HCT116 (cell line): ENCODE measurements around the gene CASTOR2. TPM values are rescaled to one million over a fixed set of nuclear protein-coding genes. Genes with fewer than 3 reads are reported as not detected.

Experiments
- ATAC-seq: fragments of 200-7000 bp; cut with Tn5 transposase; 2 replicates; pipeline ENCODE4 v1.9.1; 2020; ENCODE audit warnings: mild to moderate bottlenecking, moderate library complexity
- BruUV-seq: library from RNA; stranded (reverse); fragments of 400-500 nt; replicated peaks from 2 replicates; lab custom pipeline; 2021; lab: Mats Ljungman, UMichigan
- CTCF ChIA-PET: fragments of 300-600 bp; sonication (Branson Sonifier 250); formaldehyde crosslinking; loops from one replicate; lab custom pipeline; 2021; ENCODE audit warnings: antibody characterized with exemption; lab: Charles Lee
- POLR2A ChIA-PET: fragments of 300-600, 350-600 bp; sonication (Branson Sonifier 250); formaldehyde crosslinking; loops from one replicate; lab custom pipeline; 2021; ENCODE audit warnings: antibody characterized with exemption; lab: Charles Lee
- RAD21 ChIA-PET, 2 experiments: fragments of 300-600 bp; sonication (Branson Sonifier 250); formaldehyde crosslinking; loops; one replicate each; lab custom pipeline; 2023; ENCODE audit warnings: low total read pairs in 2 of 2; ENCODE audit not compliant: uncharacterized antibody in 2 of 2, unreplicated experiment in 2 of 2, low non-redundant PET in 1 of 2; lab: Charles Lee
- DNase-seq: peaks from one replicate; pipeline ENCODE4 v3.0.0-alpha.2; 2010; ENCODE audit warnings: low read depth, low spot score
- H2AFZ ChIP-seq: fragments of 200-600 bp; shearing (Covaris generic), sonication (generic); 2 replicates; pipeline ENCODE4 v1.6.1; 2017; ENCODE audit warnings: low read depth, mixed run types, mixed read lengths, antibody characterized with exemption, low read length; ENCODE audit not compliant: poor library complexity, severe bottlenecking
- H3K27ac ChIP-seq: 2 replicates; pipeline ENCODE4 v1.5.1; 2012; ENCODE audit warnings: low read depth, low read length
- H3K27me3 ChIP-seq: fragments of 200-600 bp; sonication (generic); 2 replicates; pipeline ENCODE4 v1.6.1; 2016; ENCODE audit warnings: mixed run types, low read length, mixed read lengths; ENCODE audit not compliant: insufficient read depth
- H3K36me3 ChIP-seq, 2 experiments: fragments of 200-500 bp in 1 of 2; fragments of 200-600 bp in 1 of 2; sonication (Bioruptor generic) in 1 of 2; sonication (generic) in 1 of 2; 2 replicates each; pipeline versions ENCODE4 v1.5.1 to v1.6.1; 2014 to 2016; ENCODE audit warnings: low read length in 2 of 2, inconsistent platforms in 1 of 2, mixed read lengths in 1 of 2, mixed run types in 1 of 2; ENCODE audit not compliant: insufficient read depth in 2 of 2, control insufficient read depth in 1 of 2
- H3K4me1 ChIP-seq, 2 experiments: fragments of 200-600 bp in 1 of 2; sonication (generic) in 1 of 2; 2 replicates each; pipeline versions ENCODE4 v1.5.1 to v1.6.1; 2012 to 2017; ENCODE audit warnings: low read length in 2 of 2, inconsistent platforms in 1 of 2, mild to moderate bottlenecking in 1 of 2, mixed read lengths in 1 of 2, mixed run types in 1 of 2, moderate library complexity in 1 of 2; ENCODE audit not compliant: insufficient read depth in 2 of 2, control insufficient read depth in 1 of 2
- H3K4me2 ChIP-seq: fragments of 200-600 bp; sonication (generic); 2 replicates; pipeline ENCODE4 v1.6.1; 2017; ENCODE audit warnings: mixed run types, low read length, mixed read lengths
- H3K4me3 ChIP-seq, 2 experiments: fragments of 200-600 bp in 1 of 2; sonication (generic) in 1 of 2; replicated peaks in 1 of 2; 2 replicates each; pipeline ENCODE4 v1.5.1; 2011 to 2016; ENCODE audit warnings: low read length in 2 of 2, control low read depth in 1 of 2, low read depth in 1 of 2, mild to moderate bottlenecking in 1 of 2, mixed read lengths in 1 of 2, mixed run types in 1 of 2
- H3K79me2 ChIP-seq: fragments of 200-600 bp; sonication (generic); 2 replicates; pipeline ENCODE4 v1.6.1; 2017; ENCODE audit warnings: mild to moderate bottlenecking, mixed run types, low read length, moderate library complexity, mixed read lengths; ENCODE audit not compliant: insufficient read depth
- H3K9ac ChIP-seq: fragments of 200-600 bp; sonication (generic); 2 replicates; pipeline ENCODE4 v1.6.1; 2016; ENCODE audit warnings: low read length, mixed read lengths
- H3K9me2 ChIP-seq: fragments of 200-600 bp; sonication (generic), shearing (Covaris generic); 2 replicates; pipeline ENCODE4 v1.6.1; 2017; ENCODE audit warnings: mixed run types, mild to moderate bottlenecking, moderate library complexity; ENCODE audit not compliant: insufficient read depth
- H3K9me3 ChIP-seq, 2 experiments: fragments of 200-500 bp in 1 of 2; fragments of 200-600 bp in 1 of 2; sonication (Bioruptor generic) in 1 of 2; sonication (generic) in 1 of 2; 2 replicates each; pipeline ENCODE4 v1.6.1; 2014 to 2017; ENCODE audit warnings: low read length in 2 of 2, mixed read lengths in 2 of 2, inconsistent platforms in 1 of 2, low read depth in 1 of 2, mild to moderate bottlenecking in 1 of 2, mixed run types in 1 of 2, moderate library complexity in 1 of 2; ENCODE audit not compliant: control insufficient read depth in 1 of 2, insufficient read depth in 1 of 2
- H4K20me1 ChIP-seq: fragments of 200-600 bp; sonication (generic), shearing (Covaris generic); 2 replicates; pipeline ENCODE4 v1.6.1; 2017; ENCODE audit warnings: mixed run types, mild to moderate bottlenecking, moderate library complexity; ENCODE audit not compliant: insufficient read depth
- CBX3 ChIP-seq: IDR thresholded peaks from 2 replicates; pipeline ENCODE4 v1.6.1; 2012; ENCODE audit warnings: low read depth
- CEBPB ChIP-seq: IDR thresholded peaks from 2 replicates; pipeline ENCODE4 v1.6.1; 2012; ENCODE audit warnings: low read depth
- EGR1 ChIP-seq: IDR thresholded peaks from 2 replicates; pipeline ENCODE4 v1.6.1; 2012; ENCODE audit warnings: low read depth
- ELF1 ChIP-seq: IDR thresholded peaks from 2 replicates; pipeline ENCODE4 v1.6.1; 2012; ENCODE audit warnings: low read depth, borderline replicate concordance
- EZH2 ChIP-seq: fragments of 200-600 bp; sonication (generic); IDR thresholded peaks from 2 replicates; pipeline ENCODE4 v1.6.1; 2017; ENCODE audit warnings: antibody characterized with exemption, mixed run types
- EZH2phosphoT487 ChIP-seq: fragments of 200-600 bp; IDR thresholded peaks from 2 replicates; pipeline ENCODE4 v1.6.1; 2018; ENCODE audit warnings: antibody characterized with exemption, borderline replicate concordance
- FOSL1 ChIP-seq: IDR thresholded peaks from 2 replicates; pipeline ENCODE4 v1.6.1; 2012; ENCODE audit warnings: low read depth
- JUND ChIP-seq: IDR thresholded peaks from 2 replicates; pipeline ENCODE4 v1.6.1; 2012
- POLR2A ChIP-seq: IDR thresholded peaks from 2 replicates; pipeline ENCODE4 v1.7.0; 2011; ENCODE audit warnings: borderline replicate concordance; ENCODE audit not compliant: insufficient read depth, insufficient read length; ENCODE audit errors: extremely low read depth
- POLR2AphosphoS5 ChIP-seq: IDR thresholded peaks from 2 replicates; pipeline ENCODE4 v1.6.1; 2011; ENCODE audit warnings: mild to moderate bottlenecking, low read depth, low read length, moderate library complexity
- RAD21 ChIP-seq: IDR thresholded peaks from 2 replicates; pipeline ENCODE4 v1.6.1; 2012; ENCODE audit warnings: low read depth, mild to moderate bottlenecking
- SIN3A ChIP-seq: IDR thresholded peaks from 2 replicates; pipeline ENCODE4 v1.6.1; 2012; ENCODE audit warnings: low read depth
- SP1 ChIP-seq: IDR thresholded peaks from 2 replicates; pipeline ENCODE4 v1.6.1; 2012; ENCODE audit warnings: low read depth
- SRF ChIP-seq: IDR thresholded peaks from 2 replicates; pipeline ENCODE4 v1.6.1; 2012; ENCODE audit warnings: low read depth
- TCF7L2 ChIP-seq: IDR thresholded peaks from 2 replicates; pipeline ENCODE4 v1.7.0; 2011; ENCODE audit warnings: borderline replicate concordance, inconsistent platforms; ENCODE audit not compliant: insufficient read depth, insufficient read length; ENCODE audit errors: extremely low read depth
- YY1 ChIP-seq: IDR thresholded peaks from 2 replicates; pipeline ENCODE4 v1.6.1; 2011; ENCODE audit warnings: low read length, low read depth, moderate library complexity, mild to moderate bottlenecking; ENCODE audit not compliant: insufficient replicate concordance; ENCODE audit errors: extremely low read depth
- ZNF274 ChIP-seq: fragments of 200-500 bp; sonication (Bioruptor generic); IDR thresholded peaks from 2 replicates; pipeline ENCODE4 v1.6.1; 2014; ENCODE audit warnings: mild to moderate bottlenecking, low read depth, low read length, inconsistent platforms
- intact Hi-C: fragments of 100-400 bp; cut with micrococcal nuclease; formaldehyde crosslinking; loops from 2 replicates; pipeline ENCODE4 v1.10.0; 2022
- total RNA-seq: library from RNA; stranded (reverse); gene quantifications from one replicate; pipeline ENCODE4 v1.2.1, GENCODE V29; 2021; ENCODE audit not compliant: unreplicated experiment
- TF ChIP-seq, protein P1 (sequence below): IDR thresholded peaks from 2 replicates; pipeline ENCODE4 v1.6.1; 2012
- TF ChIP-seq, protein P2 (sequence below): IDR thresholded peaks from 2 replicates; pipeline ENCODE4 v1.6.1; 2012; ENCODE audit warnings: low read depth

The CASTOR2 gene
- total RNA-seq, 1 experiment from 2014 or later: 9.4 TPM

DNA sequence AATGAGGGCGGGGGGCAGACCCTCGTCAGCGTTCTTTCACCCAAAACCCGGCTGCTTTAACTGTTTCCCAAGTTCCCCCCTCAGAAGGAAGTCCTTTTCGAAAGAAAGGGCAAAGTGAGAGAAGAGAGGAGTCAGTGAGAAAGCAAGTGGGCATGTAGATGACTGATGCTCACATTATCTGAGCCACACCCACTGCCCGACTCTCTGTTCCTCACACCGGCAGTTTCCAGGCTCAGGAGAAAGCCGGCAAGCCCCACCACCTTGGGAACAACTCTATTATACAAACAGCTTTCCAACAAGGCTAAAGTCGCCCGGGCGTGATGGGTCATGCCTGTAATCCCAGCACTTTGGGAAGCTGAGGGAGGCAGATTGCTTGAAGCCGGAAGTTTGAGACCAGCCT is 86.0 kb downstream of the CASTOR2 start:
- Histone ChIP-seq H3K4me3 (no peak overlapping the region), H3K79me2 (no peaks in the 10 kb centered on the region), H3K4me1 (no peaks in the 10 kb centered on the region), H3K27me3 (no peaks in the 10 kb centered on the region), H3K9me3 (no peaks in the 10 kb centered on the region), H4K20me1 (no peaks in the 10 kb centered on the region), H3K36me3 (peaks cover 6 to 24% of the 10 kb centered on the region in 2 experiments; a peak in 3 of 4 replicates), H3K27ac (no peak overlapping the region), H3K4me2 (no peak overlapping the region), H3K9me2 (no peaks in the 10 kb centered on the region), H3K9ac (no peak overlapping the region), H2AFZ (no peak overlapping the region)
- BruUV-seq: no TSS peak
- ChIA-PET CTCF (no interaction called here), RAD21 (no interaction called here), POLR2A (no interaction called here)
- ATAC-seq (no peak), DNase-seq (no peak)
- intact Hi-C loops: no loop called here
- no peak for TF ChIP-seq YY1
- TF ChIP-seq CBX3: no peak
- no peak for TF ChIP-seq SIN3A
- TF ChIP-seq, protein P1, sequence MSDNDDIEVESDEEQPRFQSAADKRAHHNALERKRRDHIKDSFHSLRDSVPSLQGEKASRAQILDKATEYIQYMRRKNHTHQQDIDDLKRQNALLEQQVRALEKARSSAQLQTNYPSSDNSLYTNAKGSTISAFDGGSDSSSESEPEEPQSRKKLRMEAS: no peak
- no peak for TF ChIP-seq RAD21
- TF ChIP-seq POLR2A: no peak
- TF ChIP-seq TCF7L2: no peak
- no peak for TF ChIP-seq POLR2AphosphoS5
- TF ChIP-seq EZH2: no peak
- no peak for TF ChIP-seq EGR1
- no peak for TF ChIP-seq CEBPB
- no peak for TF ChIP-seq JUND
- no peak for TF ChIP-seq ELF1

DNA sequence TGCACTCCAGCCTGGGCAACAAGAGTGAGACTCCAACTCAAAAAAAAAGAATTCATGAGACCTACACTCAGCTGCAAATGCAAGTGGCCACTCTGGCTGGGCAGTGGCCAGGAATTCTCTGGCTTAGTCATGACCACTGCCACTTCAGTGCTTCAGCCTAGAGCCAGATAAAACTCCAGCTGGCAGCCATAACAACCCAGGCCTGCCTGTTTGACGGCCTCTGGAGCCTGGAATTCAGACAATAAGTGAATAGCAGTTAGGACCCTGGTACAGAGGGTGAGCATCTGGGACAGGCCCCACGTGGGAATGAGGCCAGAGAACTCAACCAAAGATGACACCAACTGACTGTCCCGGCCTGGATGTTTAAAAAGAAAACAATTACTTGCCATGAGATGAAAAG is 90.2 kb downstream of the CASTOR2 start:
- no peak overlapping the region for H3K9ac ChIP-seq
- no TSS peak for BruUV-seq
- ChIA-PET CTCF (no interaction called here), RAD21 (no interaction called here), POLR2A (no interaction called here)
- no peaks in the 10 kb centered on the region for H3K9me2 ChIP-seq
- H3K4me1 ChIP-seq: no peaks in the 10 kb centered on the region
- no peak overlapping the region for H3K4me2 ChIP-seq
- H4K20me1 ChIP-seq: no peaks in the 10 kb centered on the region
- intact Hi-C loops: no loop called here
- H2AFZ ChIP-seq: no peak overlapping the region
- no peak for ATAC-seq
- no peaks in the 10 kb centered on the region for H3K79me2 ChIP-seq
- no peaks in the 10 kb centered on the region for H3K27me3 ChIP-seq
- DNase-seq: no peak
- H3K4me3 ChIP-seq: no peak overlapping the region
- H3K9me3 ChIP-seq: no peaks in the 10 kb centered on the region
- H3K36me3 ChIP-seq: peaks cover 14 to 36% of the 10 kb centered on the region in 2 experiments; a peak in 3 of 4 replicates
- H3K27ac ChIP-seq: no peak overlapping the region
- TF ChIP-seq CEBPB: no peak
- no peak for TF ChIP-seq SIN3A
- TF ChIP-seq EGR1: no peak
- no peak for TF ChIP-seq ZNF274
- TF ChIP-seq, protein P1: no peak
- TF ChIP-seq EZH2phosphoT487: no peak
- TF ChIP-seq SP1: no peak
- no peak for TF ChIP-seq POLR2AphosphoS5
- no peak for TF ChIP-seq FOSL1
- no peak for TF ChIP-seq RAD21
- TF ChIP-seq, protein P2, sequence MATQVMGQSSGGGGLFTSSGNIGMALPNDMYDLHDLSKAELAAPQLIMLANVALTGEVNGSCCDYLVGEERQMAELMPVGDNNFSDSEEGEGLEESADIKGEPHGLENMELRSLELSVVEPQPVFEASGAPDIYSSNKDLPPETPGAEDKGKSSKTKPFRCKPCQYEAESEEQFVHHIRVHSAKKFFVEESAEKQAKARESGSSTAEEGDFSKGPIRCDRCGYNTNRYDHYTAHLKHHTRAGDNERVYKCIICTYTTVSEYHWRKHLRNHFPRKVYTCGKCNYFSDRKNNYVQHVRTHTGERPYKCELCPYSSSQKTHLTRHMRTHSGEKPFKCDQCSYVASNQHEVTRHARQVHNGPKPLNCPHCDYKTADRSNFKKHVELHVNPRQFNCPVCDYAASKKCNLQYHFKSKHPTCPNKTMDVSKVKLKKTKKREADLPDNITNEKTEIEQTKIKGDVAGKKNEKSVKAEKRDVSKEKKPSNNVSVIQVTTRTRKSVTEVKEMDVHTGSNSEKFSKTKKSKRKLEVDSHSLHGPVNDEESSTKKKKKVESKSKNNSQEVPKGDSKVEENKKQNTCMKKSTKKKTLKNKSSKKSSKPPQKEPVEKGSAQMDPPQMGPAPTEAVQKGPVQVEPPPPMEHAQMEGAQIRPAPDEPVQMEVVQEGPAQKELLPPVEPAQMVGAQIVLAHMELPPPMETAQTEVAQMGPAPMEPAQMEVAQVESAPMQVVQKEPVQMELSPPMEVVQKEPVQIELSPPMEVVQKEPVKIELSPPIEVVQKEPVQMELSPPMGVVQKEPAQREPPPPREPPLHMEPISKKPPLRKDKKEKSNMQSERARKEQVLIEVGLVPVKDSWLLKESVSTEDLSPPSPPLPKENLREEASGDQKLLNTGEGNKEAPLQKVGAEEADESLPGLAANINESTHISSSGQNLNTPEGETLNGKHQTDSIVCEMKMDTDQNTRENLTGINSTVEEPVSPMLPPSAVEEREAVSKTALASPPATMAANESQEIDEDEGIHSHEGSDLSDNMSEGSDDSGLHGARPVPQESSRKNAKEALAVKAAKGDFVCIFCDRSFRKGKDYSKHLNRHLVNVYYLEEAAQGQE: no peak
- no peak for TF ChIP-seq SRF
- no peak for TF ChIP-seq EZH2
- no peak for TF ChIP-seq CBX3
- no peak for TF ChIP-seq JUND
